Measurements from ENCODE around the gene PDZRN4.

The PDZRN4 gene

DNA sequence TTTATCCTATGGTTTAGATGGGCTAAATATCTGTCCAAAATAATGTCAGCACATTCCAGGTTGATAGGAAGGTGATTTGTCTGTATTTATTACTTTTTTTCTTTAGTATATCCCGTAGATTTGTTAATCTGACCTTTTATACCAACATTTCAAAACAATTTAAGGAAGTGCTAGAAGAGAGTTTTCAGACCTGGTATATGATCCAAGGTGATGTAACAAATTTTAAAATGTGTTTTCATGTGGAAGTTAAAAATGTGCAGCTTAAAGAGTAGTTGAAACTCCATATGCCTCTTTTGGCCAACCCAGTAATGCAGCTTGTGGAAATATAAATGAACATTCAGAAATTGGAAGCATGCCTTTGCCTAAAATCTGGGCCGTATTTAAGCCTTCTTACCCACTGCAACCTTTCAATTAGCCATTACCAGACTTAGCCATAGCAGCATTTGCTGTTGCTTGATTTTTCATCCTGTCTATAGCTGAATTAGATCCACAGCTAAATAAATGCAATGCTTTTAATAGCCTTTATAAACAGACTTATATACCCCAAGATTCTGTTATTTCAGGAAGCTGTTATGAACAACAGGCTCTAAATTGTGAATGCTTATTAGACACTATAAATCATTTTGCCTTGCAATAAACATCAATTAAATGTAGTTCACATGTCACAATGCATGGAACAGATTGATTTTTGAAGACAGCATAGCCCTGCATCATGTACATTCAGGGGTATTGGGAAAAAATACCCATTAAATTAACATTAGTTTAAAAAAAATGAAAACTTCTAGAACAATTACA is 271.2 kb downstream of the PDZRN4 start:
- no peak for DNase-seq (ENCODE audit: low spot score)

GRCh38 chr12:41459906-41460214 is 271.7 kb downstream of the PDZRN4 start:
- DNase-seq (ENCODE audit: low spot score), result no peak

DNA sequence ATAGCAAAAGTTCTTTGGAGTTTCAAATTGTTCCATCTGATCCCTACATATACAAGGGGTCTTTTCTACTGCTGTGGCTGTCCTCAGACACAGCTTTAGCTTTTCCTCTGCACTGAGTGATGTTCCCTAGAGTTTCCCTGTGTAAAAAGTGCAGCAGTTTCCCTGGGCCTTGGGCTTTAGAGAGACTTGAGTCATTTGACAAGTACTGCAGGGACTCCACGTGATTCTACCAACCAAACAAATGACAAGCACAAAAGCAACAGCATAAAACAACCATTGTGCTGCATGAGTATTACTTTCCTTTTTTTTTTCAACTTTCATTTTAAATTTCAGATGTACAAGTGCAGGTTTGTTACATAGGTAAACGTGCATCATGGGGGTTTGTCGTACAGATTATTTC is 272.8 kb downstream of the PDZRN4 start:
- DNase-seq (ENCODE audit: low spot score), result no peak

DNA sequence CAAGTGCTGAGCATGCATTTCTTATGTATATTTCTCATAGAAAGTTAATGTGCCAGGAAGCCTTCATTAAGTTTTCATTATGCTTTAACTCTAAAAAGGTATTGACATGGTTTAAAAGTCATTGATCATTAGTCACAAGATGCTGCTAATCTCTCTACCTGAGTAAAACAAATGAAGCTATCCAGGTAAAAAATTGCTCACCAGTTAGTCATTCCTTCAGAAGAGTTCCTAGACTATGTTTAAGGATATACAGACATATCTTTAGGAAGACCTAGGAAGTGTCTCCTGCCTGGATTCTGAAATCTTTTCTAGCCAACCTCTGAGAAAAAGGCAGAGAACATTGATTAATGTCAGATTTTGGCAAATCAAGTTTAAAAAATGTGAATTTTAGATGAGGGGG is 274.2 kb downstream of the PDZRN4 start:
- no peak for DNase-seq (ENCODE audit: low spot score)

GRCh38 chr12:41465526-41465925 is 277.4 kb downstream of the PDZRN4 start:
- no peak for DNase-seq (ENCODE audit: low spot score)

GRCh38 chr12:41466300-41466699 is 278.2 kb downstream of the PDZRN4 start:
- DNase-seq (ENCODE audit: low spot score), result no peak

DNA sequence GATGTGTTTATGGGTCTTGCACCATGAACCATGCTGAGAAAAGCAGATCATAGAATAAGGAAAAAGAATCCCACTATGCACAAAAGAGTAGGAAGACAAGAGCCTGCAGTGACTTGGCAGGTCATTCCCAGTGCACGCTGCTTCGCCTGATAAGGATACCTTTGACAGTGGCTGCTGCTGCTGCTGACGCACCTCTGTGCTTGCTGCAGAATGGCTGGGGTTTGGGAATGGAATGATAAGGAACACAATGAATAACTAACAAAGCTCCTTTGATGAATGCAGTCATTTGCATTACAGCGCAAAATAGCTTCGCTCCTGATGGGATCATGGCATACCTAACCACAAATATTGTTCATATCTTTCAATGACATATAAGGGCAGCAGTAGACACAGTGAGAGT is 278.7 kb downstream of the PDZRN4 start:
- DNase-seq (ENCODE audit: low spot score), result peak; percentile 60

DNA sequence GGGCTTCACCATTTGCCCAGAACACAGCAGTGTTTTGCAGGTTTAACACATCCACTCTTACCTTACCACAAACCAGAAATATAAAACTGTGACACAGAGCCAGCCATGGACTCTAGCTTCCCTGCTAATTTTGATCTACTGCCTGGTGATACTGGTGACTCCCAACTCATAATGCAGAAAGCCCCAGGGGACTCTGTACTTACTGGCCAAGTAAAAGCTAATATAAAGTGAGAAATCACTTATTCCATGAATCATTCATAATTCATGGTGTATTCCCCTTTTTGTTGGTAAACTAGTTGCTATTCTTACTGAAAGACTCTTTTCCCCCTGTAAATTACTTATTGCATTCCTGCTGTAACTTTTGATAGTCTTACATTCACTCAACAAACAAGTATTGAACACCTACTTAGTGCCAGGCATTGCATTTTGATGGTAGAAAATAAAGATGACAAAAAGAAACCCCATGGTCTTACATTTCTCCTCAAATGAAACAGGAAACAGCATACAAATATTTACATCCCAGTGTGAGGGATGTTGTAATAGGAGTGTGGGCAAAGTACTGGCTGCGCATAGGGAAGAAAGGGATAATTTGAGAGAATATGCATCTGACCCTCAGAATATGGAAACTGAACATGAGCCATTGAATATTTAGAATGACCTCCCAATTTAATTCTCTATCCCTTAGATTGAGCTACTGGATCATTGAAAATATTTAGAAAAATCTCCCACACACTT is 279.6 kb downstream of the PDZRN4 start:
- no peak for DNase-seq (ENCODE audit: low spot score)

DNA sequence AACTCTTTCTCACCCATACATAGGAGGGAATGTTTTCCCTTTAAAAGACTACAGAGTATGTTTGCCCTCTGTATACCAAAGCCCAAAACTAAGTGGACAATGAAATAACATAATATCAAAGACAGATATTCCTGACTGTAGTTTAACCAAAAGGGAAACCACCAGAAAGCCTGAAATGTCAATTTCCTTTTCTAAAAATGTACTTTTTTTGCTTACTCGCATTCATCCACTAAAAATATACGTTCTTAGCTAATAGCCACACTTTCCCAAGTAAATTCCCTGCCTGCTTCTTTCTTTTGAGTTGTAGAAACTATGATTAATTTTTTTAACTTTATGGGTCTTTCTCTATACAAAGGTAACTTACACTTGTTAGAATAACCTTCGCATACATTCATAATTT is 280.2 kb downstream of the PDZRN4 start:
- no peak for DNase-seq (ENCODE audit: low spot score)

GRCh38 chr12:41468756-41469155 is 280.6 kb downstream of the PDZRN4 start:
- DNase-seq (ENCODE audit: low spot score), result no peak

DNA sequence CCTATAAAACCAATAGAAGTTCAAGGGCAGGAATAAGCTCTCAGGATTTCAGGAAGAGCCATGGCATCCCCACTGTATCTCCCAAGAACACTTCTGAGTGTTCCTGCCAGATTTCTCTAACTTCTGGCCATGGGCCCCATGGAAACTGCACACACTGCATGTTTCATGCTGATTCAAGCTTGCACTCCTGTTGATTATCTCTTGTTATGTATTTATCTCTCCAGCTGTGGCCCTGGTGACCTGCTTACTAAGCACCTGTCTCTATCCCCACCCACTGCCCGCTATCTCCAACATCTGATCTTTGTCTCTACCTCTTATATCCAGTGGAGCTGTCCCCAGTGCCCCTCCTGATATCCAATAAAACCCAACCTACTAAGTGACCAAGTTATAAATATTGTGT is 285.3 kb downstream of the PDZRN4 start:
- no peak for DNase-seq (ENCODE audit: low spot score)

DNA sequence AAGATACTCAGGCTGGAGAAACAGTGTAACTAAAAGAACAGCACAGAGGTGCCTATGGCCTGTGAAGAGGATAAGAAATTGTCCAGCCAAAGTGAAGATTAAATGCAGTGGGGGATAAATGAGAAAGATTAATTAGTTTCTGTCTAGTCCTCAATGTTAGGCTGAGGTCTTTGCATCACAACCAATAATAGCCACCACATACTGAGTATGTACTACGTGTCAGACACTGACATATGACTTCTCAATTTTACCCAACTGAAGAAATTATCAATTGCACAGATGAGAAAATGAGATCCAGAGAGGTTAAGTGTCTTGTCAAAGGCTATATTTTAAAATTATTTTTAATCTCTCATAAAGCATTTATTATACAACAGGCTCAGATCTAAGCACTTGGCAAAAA is 285.9 kb downstream of the PDZRN4 start:
- DNase-seq (ENCODE audit: low spot score), result no peak

DNA sequence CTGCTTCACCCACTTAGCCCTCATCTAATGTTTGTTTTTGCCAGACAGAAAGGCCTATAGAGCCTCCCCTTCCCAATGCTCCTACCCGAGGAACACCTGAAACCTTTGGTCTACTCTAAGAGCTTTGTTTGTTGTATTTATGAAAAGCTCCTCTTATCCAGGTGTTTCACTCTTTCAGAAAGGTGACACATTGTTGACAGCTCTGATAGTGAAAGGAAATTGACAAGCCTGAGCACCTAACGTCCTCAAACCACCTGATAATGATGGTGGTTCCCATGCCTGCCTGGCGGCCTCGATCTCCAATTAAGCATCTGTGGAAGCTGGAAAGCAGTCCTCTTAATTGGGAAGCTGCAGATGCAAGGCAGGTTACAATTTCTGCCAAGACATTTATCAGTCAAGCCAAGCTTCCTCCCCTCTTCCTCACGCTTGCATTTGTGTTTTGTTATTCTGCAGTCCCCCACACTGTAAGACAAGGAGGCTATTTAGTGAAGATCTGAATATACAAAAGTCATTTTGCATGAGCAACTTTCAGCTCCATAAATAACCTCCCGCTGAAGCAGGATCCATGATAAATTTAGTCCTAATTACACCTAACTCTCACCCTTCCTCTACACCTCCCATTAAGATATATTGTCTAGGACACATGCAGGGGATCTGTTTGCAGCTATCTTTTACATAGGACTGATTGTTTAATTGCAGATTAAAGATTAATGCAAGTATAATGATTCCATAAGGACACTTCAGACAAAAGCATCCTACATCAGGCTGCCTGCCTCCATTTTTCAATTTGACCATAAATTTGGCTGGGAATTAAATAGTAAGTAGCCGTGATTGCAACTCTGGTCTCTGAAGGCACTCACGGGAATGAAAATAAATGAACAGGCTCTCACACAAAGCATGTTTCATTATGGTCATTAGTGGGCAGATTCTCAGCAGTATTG is 288.6 kb downstream of the PDZRN4 start:
- DNase-seq (ENCODE audit: low spot score), result no peak

- no peak for DNase-seq (ENCODE audit: low spot score)
These were observed 291.3 kb downstream of the PDZRN4 start for GRCh38 chr12:41479426-41479825.

GRCh38 chr12:41485203-41485602 is 297.1 kb downstream of the PDZRN4 start:
- DNase-seq (ENCODE audit: low spot score), result no peak

DNA sequence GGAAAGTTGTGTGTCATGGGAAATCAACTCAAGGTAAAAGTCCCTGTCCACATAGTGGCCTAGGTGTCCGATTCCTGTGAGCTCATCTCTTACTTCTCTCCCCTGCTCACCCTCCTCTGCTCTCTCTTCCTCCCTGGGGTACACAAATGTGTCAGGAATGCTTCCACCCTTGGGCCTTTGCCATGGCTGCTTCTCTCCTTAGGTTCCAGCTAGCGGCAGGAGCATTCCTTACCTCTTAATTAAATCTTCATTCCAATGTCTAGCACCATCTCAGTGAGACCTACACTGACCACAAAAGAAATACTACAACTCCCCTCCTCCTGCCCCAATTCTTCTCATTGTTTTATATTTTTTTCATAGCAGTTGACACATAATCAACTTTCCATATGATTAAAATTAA is 298.6 kb downstream of the PDZRN4 start:
- no peak for DNase-seq (ENCODE audit: low spot score)

GRCh38 chr12:41496009-41496408 is 307.9 kb downstream of the PDZRN4 start:
- DNase-seq (ENCODE audit: low spot score), result no peak

GRCh38 chr12:41497409-41497808 is 309.3 kb downstream of the PDZRN4 start:
- no peak for DNase-seq (ENCODE audit: low spot score)

DNA sequence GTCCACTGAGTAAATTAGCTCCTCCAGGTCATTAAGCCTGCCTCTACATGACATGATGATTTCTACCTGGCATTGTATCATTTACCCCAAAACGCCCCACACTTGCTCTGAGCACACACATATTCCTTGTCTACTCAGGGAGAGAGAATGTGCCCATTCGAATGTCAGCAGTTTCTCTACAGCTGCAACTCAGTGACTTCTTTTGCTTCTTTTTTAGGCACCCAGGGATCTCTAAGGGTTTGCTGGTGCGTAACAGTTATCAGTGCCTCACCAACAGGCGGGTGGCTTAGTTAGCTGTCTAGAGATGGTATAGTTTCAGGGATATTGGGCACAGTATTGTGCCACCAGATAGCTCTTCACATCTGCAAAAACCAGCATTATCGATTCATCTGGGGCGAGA is 316.9 kb downstream of the PDZRN4 start:
- no peak for DNase-seq (ENCODE audit: low spot score)

- no peak for DNase-seq (ENCODE audit: low spot score)
These were observed 319.2 kb downstream of the PDZRN4 start for GRCh38 chr12:41507286-41507685.

- DNase-seq (ENCODE audit: low spot score), result no peak
These were observed 321.3 kb downstream of the PDZRN4 start for GRCh38 chr12:41509271-41510055.

GRCh38 chr12:41510470-41510869 is 322.4 kb downstream of the PDZRN4 start:
- DNase-seq (ENCODE audit: low spot score), result no peak

Measured in SW480 (cell line).